ENCODE data around the gene SLC7A14. TPM values are rescaled to one million over a fixed set of nuclear protein-coding genes. Genes with fewer than 3 reads are reported as not detected.

Gene SLC7A14
- total RNA-seq, 1 donor from 2014 or later = not detected

GRCh38 chr3:170496868-170497140, 89.1 kb downstream of the SLC7A14 start:
- Mint-ChIP-seq H3K27me3 (peaks cover 17% of the 10 kb centered on the region), H3K36me3 (ENCODE audit: low read depth) (no peaks in the 10 kb centered on the region), H3K9me3 (no peaks in the 10 kb centered on the region), H3K27ac (no peak overlapping the region), H3K4me1 (no peaks in the 10 kb centered on the region), H3K4me3 (no peak overlapping the region)
- ChIA-PET POLR2A (no interaction called here), CTCF (no interaction called here)
- intact Hi-C loops (cut with micrococcal nuclease) = no loop called here
- TF ChIP-seq, protein P1, sequence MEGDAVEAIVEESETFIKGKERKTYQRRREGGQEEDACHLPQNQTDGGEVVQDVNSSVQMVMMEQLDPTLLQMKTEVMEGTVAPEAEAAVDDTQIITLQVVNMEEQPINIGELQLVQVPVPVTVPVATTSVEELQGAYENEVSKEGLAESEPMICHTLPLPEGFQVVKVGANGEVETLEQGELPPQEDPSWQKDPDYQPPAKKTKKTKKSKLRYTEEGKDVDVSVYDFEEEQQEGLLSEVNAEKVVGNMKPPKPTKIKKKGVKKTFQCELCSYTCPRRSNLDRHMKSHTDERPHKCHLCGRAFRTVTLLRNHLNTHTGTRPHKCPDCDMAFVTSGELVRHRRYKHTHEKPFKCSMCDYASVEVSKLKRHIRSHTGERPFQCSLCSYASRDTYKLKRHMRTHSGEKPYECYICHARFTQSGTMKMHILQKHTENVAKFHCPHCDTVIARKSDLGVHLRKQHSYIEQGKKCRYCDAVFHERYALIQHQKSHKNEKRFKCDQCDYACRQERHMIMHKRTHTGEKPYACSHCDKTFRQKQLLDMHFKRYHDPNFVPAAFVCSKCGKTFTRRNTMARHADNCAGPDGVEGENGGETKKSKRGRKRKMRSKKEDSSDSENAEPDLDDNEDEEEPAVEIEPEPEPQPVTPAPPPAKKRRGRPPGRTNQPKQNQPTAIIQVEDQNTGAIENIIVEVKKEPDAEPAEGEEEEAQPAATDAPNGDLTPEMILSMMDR (IDR thresholded peaks at IDR 0.05) = no peak
- ATAC-seq (ENCODE audit: low read depth) = no peak
- no peak for DNase-seq

DNA sequence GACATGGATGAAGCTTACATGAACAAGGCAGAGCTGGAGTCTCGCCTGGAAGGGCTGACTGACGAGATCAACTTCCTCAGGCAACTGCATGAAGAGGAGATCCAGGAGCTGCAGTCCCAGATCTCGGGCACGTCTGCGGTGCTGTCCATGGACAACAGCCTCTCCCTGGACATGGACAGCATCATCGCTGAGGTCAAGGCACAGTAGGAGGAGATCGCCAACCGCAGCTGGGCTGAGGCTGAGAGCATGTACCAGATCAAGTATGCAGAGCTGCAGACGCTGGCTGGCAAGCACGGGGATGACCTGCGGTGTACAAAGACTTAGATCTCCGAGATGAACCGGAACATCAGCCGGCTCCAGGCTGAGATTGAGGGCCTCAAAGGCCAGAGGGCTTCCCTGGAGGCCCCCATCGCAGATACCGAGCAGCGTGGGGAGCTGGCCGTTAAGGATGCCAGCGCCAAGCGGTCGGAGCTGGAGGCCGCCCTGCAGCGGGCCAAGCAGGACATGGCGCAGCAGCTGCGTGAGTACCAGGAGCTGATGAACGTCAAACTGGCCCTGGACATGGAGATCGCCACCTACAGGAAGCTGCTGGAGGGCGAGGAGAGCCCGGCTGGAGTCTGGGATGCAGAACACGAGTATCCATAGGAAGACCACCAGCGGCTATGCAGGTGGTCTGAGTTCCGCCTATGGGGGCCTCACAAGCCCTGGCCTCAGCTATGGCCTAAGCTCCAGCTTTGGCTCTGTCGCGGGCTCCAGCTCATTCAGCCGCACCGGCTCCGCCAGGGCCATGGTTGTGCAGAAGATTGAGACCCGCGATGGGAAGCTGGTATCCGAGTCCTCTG, 89.6 kb downstream of the SLC7A14 start:
- H3K36me3 Mint-ChIP-seq (ENCODE audit: low read depth) = no peaks in the 10 kb centered on the region
- POLR2A ChIA-PET = no interaction called here
- no peaks in the 10 kb centered on the region for H3K9me3 Mint-ChIP-seq
- ATAC-seq (ENCODE audit: low read depth) (no peak), DNase-seq (no peak)
- peaks cover 17% of the 10 kb centered on the region for H3K27me3 Mint-ChIP-seq
- no peak overlapping the region for H3K27ac Mint-ChIP-seq
- CTCF ChIA-PET = no interaction called here
- no peak overlapping the region for H3K4me3 Mint-ChIP-seq
- H3K4me1 Mint-ChIP-seq = no peaks in the 10 kb centered on the region
- intact Hi-C loops (cut with micrococcal nuclease) = no loop called here
- TF ChIP-seq, protein P1 (IDR thresholded peaks at IDR 0.05) = no peak

DNA sequence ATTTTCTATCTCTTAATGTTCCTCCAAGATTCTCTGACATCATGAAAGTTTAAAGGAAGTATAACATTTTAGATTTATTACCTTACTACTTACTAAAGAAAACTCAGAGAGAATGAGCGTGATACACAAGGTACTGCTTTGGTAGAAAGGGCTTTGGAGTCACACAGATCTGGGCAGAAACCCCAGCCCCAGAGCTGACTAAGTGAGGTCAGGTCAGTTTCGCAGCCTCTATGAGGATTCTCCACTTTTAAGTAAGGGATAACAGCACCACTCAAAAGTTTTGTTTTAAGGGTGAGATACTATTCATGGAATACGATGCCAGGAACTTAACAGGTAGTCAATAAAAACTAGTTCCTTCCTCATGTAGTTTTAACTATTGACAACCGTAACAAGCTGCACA, 91.1 kb downstream of the SLC7A14 start:
- ChIA-PET CTCF (no interaction called here), POLR2A (no interaction called here)
- Mint-ChIP-seq H3K36me3 (ENCODE audit: low read depth) (no peaks in the 10 kb centered on the region), H3K27ac (no peak overlapping the region), H3K4me1 (no peaks in the 10 kb centered on the region), H3K9me3 (no peaks in the 10 kb centered on the region), H3K27me3 (peaks cover 17% of the 10 kb centered on the region), H3K4me3 (no peak overlapping the region)
- intact Hi-C loops (cut with micrococcal nuclease) = no loop called here
- TF ChIP-seq, protein P1 (IDR thresholded peaks at IDR 0.05) = no peak
- ATAC-seq (ENCODE audit: low read depth) = no peak
- no peak for DNase-seq

GRCh38 chr3:170493712-170494182, 92.1 kb downstream of the SLC7A14 start:
- intact Hi-C loops (cut with micrococcal nuclease) = no loop called here
- ATAC-seq (ENCODE audit: low read depth) (no peak), DNase-seq (no peak)
- TF ChIP-seq, protein P1 (IDR thresholded peaks at IDR 0.05) = no peak
- POLR2A ChIA-PET = no interaction called here
- Mint-ChIP-seq H3K27me3 (peaks cover 17% of the 10 kb centered on the region), H3K36me3 (ENCODE audit: low read depth) (no peaks in the 10 kb centered on the region), H3K9me3 (no peaks in the 10 kb centered on the region), H3K27ac (no peak overlapping the region), H3K4me3 (no peak overlapping the region), H3K4me1 (no peaks in the 10 kb centered on the region)
- CTCF ChIA-PET = no interaction called here

- Mint-ChIP-seq H3K27ac (no peak overlapping the region), H3K27me3 (peaks cover 15% of the 10 kb centered on the region), H3K4me1 (no peaks in the 10 kb centered on the region), H3K9me3 (no peaks in the 10 kb centered on the region), H3K4me3 (no peak overlapping the region), H3K36me3 (ENCODE audit: low read depth) (no peaks in the 10 kb centered on the region)
- POLR2A ChIA-PET = no interaction called here
- TF ChIP-seq, protein P1 (IDR thresholded peaks at IDR 0.05) = no peak
- intact Hi-C loops (cut with micrococcal nuclease) = no loop called here
- no peak for ATAC-seq (ENCODE audit: low read depth)
- CTCF ChIA-PET = no interaction called here
- DNase-seq = no peak
These were observed 94.0 kb downstream of the SLC7A14 start for GRCh38 chr3:170491901-170492300.

Measured in activated B cell treated with CpG ODN at 0.5 μM for 24 hours (primary cell).